ENCODE data around the gene FOXJ1.

The FOXJ1 gene

DNA sequence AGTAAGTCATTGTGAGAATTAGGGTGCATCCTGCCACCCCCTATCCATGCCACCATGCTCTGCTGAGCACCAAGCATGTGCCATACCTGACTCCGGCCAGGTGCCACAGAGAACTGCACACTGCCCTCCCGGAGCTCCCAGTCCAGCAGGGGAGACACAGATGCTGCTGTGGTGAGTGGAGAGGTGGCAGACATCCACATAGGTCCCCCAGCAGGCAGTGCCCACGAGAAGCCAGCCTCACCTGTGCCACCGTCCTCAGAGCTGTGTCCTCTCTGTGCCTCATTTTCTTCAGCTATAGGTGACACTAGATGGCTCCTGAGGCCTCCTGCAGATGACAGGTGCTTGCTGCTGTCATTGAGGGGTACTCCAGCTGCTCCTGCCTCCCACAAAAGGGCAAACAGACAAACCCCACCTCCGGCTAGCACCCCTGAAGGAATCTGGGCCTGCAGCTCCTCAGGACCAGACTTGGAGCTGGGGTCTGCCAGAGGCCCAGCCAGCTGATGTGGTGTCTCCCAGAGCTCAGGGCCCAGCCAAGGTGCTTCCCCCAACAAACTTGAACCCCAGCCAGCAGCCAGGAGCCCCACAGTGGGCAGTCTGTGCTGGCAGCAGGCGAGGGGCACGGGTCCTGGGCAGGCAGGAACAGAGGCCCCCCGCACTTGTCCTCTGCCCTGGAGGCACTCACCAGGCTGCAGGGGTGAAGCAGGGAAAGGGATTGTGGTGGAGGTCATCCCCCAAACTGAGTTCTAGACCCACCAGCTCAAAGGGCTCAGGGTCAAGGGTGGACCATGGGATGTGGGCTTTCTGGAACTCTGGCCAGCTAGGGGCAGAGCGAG lies 17.1 kb downstream of the FOXJ1 start:
- no peak for ATAC-seq

GRCh38 chr17:76123191-76123499 lies 17.9 kb downstream of the FOXJ1 start:
- ATAC-seq = no peak

DNA sequence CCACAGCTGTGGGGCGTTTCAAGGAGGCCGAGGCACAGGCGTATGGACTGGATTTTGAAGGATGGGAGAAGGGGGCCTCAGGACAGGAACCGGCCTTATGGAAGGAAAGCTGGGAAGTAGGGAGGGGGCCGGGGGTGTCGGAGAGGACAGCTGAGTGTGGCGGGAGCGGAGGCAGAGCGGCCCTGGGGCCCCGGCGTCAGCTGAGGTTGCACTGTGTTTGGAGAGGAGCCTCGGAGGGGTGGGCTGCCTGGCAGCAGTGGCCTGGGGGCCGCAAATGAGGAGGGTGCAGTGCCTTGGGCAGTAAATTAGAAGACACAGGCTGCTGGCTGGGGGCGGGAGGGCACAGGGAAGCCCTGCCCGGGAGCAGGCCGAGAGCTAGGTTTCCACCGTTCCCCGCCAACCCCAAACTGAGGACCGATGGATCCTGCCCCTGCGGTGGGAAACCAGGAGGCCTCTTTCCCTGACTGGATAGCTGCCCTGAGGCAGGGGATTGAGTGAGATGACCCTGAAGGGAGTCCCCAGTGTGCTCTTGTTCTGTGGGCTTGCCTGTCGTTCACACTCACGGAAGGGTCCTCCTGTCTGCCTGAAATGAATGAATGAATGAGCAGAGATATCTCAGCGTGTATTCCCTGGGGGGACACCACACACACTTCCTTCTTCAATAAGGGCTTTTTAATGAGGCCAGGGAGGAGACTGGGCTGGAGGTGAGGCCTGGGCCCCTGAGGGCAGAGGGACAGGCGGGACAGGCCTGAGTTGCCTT lies 18.4 kb downstream of the FOXJ1 start:
- no peak for ATAC-seq

DNA sequence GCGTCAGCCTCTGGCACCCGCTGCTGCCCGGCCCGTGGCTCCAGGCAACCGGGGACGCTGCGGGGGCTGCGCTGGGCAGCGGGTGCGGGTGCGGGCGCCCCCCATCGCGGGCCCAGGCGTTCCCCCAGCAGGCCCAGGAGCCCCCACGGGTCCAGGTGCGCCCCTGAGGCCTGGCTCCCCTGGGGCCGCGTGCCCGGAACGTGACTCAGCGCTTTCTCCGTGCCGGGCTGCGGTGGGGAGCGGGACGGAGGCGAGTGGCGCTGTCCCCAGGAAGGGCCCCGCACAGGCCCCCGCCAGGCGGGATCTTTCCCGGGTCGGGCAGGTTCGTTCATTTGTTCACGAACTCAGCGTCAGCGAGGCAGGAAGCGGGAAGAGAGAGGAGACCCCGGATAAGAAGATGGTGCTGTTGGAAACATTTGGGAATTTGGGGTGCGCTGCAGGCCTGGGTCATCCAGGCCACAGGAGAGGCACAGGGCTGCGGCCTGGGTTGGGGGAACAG lies 19.1 kb downstream of the FOXJ1 start:
- peak; percentile 10 to 25 for ATAC-seq

- ATAC-seq = no peak
Observed at GRCh38 chr17:76120658-76121008, 20.4 kb downstream of the FOXJ1 start.

DNA sequence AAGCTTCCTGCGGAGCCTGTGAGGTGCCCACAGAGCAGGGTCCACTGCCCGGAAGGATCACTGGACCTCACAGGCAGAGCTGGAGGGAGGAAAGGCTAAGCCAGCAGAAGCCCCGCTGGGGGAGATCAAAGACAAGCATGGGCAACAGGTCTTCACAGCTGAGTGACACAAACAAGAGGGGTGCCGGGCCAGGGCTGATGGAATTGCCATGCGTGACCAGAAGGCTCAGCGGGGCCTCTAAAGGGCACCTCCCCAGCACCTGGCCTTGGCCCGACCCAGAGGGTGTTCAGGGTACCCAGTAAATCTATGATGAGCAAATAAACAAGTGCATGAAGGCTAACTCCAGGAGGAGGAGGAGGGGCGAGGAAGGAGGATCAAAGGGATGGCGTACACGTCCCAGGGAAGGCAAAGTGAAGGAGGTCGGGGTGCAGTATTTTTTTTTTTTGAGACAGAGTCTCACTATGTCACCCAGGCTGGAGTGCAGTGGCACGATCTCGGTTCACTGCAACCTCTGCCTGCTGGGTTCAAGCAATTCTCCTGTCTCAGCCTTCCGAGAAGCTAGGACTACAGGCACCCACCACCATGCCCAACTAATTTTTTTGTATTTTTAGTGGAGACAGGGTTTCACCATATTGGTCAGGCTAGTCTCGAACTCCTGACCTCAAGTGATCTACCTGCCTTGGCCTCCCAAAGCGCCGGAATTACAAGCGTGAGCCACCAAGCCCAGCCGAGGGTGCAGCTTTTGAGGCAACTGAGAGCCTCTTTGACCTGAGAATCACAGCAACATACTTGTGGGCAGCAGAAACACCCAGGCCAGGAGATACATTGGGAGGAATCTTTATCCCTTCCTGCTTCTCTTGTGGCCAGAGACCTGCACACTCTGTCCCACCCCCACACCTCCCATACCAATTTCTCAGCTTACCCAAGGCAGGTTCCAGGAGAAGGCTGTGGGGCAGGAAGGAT lies 21.4 kb downstream of the FOXJ1 start:
- no peak for ATAC-seq

- ATAC-seq = no peak
Observed at GRCh38 chr17:76115138-76115754, 25.8 kb downstream of the FOXJ1 start.

- no peak for ATAC-seq
Observed at GRCh38 chr17:76111956-76112355, 29.1 kb downstream of the FOXJ1 start.

DNA sequence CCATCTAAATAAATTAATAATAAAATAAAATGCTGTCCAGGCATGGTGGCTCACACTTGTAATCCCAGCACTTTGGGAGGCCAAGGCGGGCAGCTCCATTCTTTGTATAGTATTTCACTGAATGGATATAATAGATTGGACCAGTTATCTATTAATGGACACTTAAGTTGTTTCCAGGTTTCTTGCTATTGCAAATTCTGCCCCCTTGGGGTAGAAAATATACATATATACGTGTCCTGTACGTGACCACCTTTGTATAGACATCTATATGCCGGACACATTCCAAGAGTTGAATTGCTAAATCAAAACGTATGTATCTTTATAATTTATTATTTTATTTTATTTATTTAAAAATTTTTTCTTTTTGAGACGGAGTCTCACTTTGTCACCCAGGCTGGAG lies 33.5 kb downstream of the FOXJ1 start:
- no peak for ATAC-seq

- no peak for ATAC-seq
Observed at GRCh38 chr17:76106703-76107102, 34.3 kb downstream of the FOXJ1 start.

- no peak for ATAC-seq
Observed at GRCh38 chr17:76104896-76105231, 36.2 kb downstream of the FOXJ1 start.

DNA sequence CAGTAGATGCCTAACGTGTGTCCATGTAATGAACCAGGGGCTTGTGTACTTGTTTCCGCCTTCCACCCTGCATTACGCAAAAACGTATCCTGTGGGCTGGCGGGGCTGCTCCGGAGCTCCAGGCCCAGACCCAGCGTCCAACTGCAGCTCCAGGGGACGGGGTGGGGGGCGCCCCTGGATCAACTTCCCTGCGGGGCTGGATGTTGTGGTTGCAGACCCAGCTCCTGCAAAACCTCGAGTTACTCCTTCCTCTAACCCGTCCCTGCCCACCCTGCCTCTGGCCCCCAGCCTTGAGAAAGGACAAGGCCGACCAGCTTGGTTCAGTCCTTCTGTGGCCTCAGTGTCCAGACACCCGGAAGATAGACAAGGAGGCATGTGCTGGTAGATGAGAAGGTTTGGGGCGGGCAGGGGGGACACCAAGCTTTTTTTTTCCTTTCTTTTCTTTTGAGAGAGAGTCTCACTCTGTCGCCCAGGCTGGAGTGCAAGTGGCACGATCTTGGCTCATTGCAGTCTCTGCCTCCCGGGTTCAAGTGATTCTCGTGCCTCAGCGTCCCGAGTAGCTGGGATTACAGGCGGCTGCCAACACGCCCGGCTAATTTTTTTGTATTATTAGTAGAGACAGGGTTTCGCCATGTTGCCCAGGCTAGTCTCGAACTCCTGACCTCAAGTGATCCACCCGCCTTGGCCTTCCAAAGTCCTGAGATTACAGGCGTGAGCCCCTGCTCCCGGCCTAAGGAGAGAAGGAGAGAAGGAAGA lies 36.7 kb downstream of the FOXJ1 start:
- no peak for ATAC-seq

DNA sequence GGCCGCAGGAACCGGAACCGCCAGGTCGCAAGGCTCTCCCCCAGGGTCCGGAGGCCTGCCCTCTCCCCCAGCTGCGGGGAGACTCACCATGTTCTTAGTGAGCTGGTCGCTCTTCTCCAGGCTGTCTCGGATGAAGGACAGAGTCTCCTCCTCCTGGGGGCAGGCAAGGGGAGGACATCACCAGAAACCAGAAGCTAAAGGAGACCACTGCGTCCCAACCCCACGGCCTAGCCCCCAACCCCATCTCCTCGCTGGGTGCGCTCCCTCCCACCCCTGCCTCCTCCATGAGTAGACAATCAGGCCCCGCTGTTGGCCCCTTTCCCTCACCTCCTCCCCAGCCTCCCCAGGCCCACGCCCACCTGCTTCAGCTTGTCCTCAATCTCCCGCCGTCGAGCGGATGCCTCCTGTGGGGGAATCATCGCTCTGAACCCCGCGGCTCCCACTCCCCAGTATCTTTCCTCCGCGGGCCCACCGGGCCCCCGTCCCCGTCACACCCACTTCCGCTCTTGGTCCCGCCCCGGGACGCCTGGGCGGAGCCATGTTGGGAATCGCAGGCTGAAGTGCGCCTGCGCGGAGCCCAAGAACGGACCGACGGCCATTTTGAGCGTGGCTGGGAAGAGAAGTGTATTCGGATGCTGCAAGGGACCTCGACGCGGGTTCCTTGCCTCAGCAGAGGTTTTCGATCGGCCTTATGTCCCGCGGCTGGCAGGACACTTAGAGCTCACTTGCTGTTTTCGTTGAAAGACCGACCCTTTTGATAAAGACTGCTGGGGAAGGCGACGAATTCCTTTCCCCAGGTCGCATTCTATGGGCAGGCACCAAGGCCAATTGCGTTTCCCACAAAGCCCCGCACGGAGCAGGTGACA lies 37.5 kb downstream of the FOXJ1 start, which contains the start of gene EXOC7:
TSS of gene EXOC7 (minus strand) at position 514 of the 866 bp plus-strand sequence. CDS start at position 419, 95 bp downstream.
- peak; percentile 87 to 88 for ATAC-seq

DNA sequence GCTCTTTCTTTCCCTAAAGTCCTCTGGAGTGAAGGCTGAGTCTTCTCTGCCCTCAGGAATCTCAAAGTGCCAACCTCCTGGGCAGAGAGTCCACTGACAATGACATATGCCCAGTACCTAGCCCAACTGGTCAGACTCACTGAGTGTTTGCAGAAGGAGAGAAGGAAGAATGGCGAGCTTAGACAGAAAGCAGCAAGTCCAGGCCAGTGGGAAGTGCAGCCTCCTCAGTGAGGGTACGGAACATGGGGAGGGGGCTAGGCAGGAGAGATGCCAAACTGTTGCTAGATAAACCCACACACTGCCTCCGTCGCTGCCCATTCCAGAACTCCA lies 38.1 kb downstream of the FOXJ1 start:
- ATAC-seq = no peak

DNA sequence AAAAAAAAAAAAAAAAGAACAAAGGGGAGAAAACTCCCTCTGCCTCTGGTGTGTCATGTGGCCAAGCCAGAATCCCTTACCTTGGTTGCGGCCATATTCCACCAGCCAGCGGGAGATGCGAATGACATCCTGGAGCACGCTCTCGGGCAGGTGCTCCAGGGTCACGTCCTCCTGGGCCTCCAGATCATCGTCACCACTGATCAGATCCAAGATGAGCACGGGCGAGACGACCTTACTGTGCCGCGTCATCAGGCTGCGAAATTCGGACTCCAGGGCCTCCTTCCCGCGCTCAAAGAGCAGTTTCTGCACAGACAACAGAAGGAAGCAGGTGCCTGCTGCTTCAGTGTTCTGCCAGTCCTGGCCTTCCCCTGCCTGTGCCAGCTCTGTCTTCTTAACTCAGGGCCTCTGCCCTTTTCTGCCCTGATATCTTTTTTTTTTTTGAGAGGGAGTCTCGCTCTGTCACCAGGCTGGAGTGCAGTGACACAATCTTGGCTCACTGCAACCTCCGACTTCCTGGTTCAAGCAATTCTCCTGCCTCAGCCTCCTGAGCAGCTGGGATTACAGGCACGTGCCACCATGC lies 43.2 kb downstream of the FOXJ1 start:
- ATAC-seq = no peak

DNA sequence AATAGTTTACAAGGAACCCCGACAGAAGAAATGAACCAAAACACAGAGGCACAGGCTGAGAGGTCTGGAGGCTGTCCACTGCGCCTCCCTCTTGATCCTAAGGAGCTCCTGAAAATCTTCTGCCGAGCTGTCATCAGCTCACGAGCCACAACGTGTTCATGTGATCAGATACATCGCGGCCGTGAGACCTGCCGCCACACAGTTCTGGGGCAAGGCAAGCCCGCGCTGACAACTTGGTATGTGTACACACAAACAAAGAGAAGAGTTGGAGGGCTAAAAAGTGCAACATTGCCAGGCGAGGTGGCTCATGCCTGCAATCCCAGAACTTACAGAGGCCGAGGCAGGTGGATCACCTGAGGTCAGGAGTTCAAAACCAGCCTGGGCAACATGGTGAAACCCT lies 45.1 kb downstream of the FOXJ1 start:
- no peak for ATAC-seq

GRCh38 chr17:76094046-76094445 lies 47.0 kb downstream of the FOXJ1 start:
- ATAC-seq = no peak

DNA sequence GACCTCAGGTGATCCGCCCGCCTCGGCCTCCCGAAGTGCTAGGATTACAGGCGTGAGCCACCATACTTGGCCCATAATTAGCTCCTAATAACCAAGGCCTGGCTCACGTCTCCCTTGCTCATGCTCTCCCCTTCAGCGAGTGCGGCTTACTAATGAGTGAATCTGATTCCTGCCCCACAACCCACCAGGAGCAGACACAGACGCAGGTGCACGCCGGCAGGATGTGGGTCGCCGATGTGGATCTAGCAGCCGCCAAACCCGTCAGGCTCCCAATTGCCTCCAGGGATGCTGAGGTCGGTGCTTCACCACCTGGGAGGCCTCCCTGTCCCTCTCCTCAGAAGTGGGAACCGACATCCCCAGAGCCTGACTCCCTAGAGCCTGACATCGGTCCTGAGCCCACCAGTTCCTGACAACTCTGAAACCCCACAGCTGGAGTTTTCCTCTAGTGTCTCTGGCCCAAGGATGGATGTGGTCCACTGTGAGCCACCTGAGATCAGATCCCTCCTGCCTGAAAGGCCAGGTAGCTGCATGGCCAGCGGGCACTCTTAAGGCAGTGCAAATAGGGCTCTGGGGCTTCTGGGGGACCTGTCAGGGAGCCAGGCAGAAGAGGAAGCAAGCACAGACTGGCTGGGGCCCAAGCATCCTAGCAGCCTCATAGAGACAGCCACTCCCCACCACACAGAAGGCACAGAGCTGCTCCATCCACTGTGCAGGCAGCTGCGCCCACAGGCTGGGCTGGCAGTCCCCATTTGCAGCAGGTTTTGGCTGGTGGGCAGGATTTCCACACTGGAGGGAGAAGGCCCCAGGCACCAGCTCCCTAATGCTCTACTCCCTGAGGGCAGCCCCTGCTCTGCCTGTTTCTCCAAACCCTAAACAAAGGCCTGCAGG lies 48.3 kb downstream of the FOXJ1 start:
- no peak for ATAC-seq

GRCh38 chr17:76091526-76092286 lies 49.3 kb downstream of the FOXJ1 start:
- ATAC-seq = peak in 1 of 2 donors; percentile 38

Data from activated CD4-positive, CD25-positive, alpha-beta regulatory T cell treated with anti-CD3 and anti-CD28 coated beads, Interleukin-2, amount 50 U/mL, for 24 hours (primary cell).